PFSK-1 (cell line): ENCODE measurements around the gene HES4.

Source experiments
- POLR2AphosphoS5 ChIP-seq: IDR thresholded peaks from 2 replicates; pipeline ENCODE4 v1.6.1; 2012; ENCODE audit warnings: low read depth, mild to moderate bottlenecking, control low read depth, low read length, moderate library complexity
- TAF1 ChIP-seq: IDR thresholded peaks from 2 replicates; pipeline ENCODE4 v1.6.1; 2012; ENCODE audit warnings: low read length, control low read depth, borderline replicate concordance; ENCODE audit not compliant: insufficient read depth

DNA sequence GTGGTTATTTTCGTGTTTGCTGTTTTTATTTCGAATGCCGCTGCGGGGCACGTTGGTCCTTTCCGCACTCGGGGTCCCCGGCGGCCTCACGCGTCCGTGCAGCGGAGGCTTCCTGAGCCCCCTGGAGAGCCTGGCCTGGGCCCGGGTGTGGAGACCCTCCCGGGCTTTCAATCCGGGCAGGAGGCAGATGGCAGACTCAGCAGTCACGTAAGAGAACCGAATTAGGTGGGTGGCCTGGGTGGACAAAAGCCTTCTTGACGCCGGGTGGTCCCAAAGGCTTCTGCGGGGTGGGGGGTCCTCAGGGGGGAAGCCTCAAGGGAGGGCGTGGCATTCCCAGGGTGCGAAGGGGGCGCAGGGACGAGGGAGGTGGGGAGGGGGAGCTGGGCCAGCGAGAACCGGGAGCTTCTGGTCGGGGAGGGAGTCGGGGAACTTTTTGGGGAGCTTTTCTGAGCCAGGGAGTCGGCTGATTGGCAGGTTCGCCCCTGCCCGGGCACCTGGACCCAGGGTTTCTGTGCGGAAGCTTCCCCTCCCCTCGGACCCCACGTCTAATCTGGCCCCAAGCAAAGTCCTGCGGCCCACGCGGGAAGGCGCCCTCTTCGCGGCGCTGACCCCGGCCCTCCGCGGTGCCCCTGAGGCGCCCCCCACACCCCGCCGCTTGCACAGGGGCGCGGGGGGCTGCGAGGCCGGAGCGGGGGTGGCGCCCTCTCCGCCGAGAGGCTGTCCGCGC lies 1.3 kb upstream of the HES4 start:
- TF ChIP-seq POLR2AphosphoS5 (no peak), TAF1 (no peak)
